GM19455 (cell line): ENCODE results near the gene COL5A3.
"Not testable (repeated sequence)": the region's sequence is repeated elsewhere in the genome, so short reads cannot be mapped to it uniquely, and the experiment has no call there.

Source experiments
- ATAC-seq: cut with Tn5 transposase; IDR thresholded peaks from one replicate; pipeline ENCODE4 v1.9.1; 2021; ENCODE audit not compliant: unreplicated experiment

The COL5A3 gene

DNA sequence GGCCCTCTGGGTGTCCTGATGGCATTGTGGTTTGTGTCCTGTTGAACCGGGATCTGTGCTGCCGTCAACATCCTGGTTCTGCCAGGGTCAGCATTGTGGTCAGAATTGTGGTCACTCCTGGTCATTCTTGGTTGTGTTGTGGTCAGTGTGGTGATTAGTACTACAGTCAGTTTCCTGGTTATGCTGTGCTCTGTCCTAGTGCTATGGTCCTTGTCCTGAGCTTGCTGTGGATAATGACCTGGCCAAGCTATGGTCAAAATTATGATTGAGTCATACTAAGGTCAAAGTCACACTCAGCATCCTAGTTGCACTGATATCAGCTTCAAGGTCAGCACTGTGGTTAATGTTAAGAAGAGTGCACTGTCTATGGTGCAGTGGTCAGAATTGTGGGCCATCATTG, 69.5 kb downstream of the COL5A3 start:
- ATAC-seq: no peak

DNA sequence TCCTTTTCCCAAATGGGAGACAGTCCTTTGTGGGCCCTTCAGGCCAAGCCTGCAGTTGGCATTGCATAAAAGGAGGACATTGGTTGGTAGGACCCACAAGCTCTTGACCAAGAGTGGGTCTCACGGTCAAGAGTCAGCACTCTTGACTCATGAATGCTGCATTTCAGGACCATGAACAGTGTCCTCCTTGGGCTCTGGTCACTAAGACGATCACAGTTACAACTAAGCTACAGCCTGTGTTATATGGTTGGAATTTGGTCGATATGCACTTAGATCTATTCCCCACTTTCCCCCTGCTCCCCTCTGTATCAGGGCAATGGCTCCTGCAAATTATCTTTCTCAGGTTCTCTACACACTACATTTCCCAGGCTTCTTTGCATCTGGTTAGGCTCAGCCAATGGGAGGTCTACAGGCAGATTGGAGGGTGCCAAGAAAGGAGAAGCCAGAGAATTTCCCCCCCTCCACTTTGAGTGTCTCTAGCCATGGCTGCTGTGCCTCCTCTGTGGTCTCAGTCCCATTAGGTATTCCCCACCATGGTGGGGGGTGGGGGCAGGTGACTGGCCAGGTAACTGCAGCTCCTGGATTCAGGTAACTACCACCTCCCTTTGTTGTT, 70.9 kb downstream of the COL5A3 start:
- no peak for ATAC-seq

DNA sequence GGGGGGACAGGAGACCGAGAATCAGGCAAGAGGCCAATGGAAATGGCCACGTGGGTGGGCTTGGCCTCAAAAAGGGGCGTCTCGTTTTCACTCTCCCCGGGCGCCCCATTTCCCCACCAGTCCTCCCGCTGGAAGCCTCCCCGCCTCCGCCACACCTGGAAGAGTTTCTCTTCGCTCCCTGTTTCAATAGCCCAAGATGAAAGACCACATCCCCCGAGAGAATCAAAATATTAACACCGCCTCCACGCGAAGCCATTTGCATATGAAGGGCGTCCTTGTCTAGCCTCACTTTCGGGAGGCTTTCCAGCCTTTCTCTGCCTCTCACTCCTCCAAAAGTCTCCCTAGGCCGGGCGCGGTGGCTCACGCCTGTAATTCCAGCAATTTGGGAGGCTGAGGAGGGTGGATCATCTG, 73.3 kb downstream of the COL5A3 start:
- ATAC-seq: no peak

DNA sequence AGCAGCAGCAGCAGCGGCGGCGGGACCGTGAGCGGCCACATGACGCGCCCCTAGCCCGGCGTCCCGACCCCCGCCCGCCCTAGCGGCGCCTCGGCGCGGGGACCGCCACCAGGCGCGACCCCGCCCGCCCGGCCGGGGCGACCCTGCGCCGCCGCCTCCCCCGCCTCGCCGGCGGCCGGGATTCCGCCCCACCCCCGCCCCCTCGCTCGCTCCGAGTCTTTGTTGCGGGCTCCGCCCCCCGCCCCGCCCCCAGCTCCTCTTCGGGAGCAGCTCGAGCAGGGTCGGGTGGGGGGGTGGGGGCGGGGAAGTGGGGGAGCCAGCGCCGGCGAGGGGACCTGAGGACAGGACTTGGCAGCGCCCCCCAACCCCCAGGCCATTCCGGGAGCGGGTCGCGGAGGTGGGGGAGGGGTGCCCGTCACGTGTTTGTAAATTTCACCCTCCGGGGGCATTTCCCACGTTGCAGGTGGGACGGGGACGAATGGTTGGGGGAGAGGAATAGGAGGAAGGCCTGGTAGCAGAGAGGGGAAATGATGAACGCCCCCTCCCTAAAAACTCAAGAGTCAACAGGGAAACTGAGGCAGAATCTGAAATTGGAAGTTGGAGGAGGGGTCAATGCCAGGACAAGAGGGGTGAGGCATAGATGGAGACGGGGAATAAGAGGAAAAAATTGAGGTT, 73.8 kb downstream of the COL5A3 start, which contains the start of gene OLFM2:
Gene OLFM2, minus strand, starts transcription at position 190 of the 675 bp plus-strand sequence. Its CDS starts 149 bp downstream, at position 41.
- ATAC-seq: no peak

DNA sequence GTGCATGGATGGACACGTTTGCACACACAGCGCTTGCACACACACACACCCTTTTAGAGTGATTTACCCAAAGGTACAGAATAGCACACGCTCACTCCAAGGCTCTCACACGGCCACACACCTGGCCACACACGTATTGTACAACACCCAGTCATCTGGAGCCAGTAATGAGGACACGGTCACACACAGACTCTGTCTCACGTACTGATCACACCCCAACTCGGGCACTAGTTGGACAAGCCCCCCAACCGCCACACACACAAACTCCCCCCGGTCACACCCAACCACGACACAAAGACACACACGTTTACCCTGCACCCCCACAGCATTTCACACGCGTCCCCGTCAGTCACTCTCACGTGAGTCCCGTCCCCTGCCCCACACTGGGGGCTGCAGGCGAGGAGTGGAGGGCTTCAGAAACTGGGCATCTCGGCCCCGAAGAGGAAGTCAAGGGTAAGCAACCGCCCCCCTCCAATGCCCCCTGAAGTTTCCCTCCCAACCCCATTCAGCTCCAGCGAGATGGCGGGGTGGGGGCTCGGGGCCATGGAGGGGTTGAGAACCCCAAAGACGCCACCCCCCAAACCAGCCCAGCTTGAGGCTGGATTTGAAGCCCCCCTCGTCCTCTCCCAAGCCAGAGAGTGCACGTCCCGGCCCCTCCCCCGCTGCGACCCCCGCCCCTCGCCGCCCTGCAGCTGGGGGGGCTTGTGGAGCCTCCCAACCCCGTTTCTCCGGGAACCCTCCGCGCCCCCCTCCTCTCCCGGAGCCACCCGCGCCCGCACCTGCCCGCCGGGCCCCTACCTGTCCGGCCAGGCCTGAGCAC, 74.6 kb downstream of the COL5A3 start:
- ATAC-seq: no peak

DNA sequence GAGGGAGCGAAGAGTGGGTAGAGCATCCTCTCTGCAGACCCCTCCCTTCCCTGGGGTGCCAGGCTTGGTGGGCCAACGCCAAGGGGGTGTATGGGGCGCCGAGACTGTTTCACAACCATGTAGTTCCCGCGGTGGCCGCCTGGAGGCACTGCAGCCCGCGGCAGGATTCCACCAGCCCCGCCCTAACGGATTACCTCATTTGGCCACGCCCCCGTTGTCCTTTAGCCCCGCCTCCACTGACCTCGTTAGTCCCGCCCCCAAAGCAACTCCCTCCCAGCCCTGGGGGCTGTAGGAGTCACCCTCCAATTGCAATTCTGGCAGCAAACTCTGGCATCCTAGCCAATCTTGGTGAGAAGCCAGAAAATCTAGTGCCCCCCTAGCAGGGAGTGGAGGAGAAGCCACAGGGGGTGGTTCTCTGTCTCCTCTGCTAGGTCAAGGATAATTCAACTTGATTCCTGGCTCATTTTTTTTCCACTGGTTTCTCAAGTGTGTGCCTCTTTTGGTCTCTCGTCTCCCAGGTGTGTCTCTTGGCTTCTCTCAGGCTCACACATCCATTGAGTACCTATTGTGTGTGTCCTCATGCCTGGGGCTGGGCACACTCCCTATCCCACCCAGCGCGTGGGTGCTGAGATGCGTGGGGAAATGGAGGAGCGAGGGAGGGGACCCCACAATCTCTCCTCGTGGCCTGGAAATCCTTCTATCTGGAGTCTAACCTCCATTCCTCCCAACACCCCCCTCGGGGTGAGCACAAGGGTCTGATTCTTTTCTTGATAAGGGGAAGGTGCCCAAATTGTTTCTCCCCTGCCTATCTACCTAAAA, 76.0 kb downstream of the COL5A3 start:
- no peak for ATAC-seq

DNA sequence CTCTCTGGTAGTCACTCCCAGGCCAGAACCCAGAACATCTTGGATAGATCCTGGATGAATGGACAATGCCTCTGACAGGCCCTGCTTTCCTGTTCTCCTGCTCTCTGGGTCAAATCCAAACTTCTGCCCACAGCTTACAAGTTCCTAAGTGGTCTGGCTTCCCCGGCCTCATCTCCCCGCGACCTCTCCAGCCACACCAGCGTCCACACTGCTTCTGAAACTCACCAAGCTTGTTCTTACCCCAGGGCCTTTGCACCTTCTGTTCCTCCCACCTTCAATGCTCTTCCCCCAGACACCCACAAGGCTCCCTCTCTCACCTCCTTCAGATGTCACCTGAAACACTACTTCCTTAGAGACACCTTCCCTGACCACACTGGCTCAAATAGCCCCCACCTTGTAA, 77.5 kb downstream of the COL5A3 start:
- no peak for ATAC-seq

DNA sequence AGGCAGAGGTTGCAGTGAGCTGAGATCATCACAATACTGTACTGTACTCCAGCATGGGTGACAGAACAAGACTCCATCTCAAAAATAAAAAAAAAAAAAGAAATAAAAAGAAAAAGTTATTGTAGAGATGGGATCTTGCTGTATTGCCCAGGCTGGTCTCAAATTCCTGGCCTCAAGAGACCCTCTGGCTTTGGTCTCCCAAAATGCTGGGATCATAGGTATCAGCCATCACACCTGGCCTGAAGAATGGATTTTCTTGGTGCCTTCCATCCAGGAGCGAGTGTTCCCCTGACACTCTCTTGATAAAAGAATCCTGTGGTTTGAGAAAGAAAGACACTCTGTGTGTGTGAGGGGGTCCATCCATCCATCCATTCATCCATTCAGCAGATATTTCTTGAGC, 78.7 kb downstream of the COL5A3 start:
- ATAC-seq: no peak

DNA sequence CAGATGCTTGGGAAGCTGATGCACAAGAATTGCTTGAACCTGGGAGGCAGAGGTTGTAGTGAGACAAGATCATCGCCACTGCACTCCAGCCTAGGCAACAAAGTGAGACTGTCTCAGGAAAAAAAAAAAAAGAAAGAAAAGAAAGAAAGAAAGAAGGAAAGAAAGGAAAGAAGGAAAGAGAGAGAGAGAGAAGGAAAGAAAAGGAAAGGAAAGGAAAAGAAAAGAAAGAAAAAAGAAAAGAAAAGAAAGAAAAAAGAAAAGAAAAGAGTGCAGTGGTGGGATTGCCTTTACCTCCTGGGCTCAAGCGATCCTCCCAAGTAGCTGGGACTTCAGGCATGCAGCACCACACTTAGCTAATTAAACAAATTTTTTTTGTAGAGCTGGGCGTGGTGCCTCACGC, 86.9 kb downstream of the COL5A3 start:
- ATAC-seq: no peak

DNA sequence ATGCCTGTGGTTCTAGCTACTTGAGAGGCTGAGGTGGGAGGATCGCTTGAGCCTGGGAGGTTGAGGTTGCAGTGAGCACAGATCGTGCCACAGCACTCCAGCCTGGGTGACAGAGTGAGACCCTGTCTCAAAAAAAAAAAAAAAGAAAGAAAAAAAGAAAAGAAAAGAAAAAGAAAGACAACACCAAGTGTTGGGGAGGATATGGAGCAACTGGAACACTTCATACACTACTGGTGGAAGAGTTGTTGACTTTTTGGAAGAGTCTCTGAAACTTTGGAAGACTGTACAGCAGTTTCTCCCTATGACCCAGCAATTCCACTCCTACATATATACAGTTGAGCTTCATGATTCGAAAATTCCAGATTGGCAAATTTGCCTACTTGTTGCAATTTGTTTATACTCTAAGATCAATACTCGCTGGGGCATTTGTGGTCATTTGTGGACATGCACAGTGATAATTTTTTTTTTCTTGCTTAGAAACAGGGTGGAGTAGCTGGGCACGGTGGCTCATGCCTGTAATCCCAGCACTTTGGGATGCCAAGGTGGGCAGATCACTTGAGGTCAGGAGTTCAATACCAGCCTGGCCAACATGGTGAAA, 87.4 kb downstream of the COL5A3 start:
- not testable (repeated sequence) for ATAC-seq

DNA sequence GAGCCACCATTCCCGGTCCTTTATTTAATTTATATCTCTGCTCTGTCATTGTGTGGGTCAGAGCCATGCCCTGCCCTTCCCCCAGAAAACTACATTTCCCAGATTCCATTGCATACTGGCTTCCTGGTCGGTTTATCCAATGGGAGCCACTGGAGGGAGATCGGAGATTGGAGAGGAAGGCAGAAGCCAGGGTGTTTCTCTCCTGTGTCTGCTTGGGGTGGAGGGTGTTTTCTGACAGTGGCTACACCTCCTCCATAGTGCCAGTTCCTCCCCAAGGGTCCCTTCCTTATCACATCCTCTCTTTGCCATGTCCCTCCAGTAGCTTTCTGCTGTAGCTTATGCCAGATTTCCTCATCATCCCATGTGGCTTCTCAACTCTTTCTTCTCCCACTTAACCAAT, 93.0 kb downstream of the COL5A3 start:
- no peak for ATAC-seq

DNA sequence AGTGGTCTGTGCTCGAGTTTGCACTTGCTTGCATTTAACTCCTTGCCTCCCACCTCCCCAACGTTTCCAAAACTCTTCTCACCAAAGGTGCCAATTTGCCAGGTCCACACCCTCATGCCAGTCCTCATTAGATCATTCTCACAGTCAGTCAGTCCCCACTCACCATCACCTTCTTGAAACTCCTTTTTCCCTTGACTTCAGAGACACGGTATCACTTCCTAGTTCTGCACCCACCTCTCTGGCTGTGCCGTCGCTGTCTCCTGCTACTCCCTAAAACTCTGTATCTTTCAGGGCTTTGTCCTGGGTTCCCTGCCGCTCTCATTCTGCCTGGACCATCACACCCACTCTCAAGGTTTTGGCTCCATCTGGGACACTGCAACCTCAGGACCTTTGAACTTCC, 93.6 kb downstream of the COL5A3 start:
- ATAC-seq: no peak

DNA sequence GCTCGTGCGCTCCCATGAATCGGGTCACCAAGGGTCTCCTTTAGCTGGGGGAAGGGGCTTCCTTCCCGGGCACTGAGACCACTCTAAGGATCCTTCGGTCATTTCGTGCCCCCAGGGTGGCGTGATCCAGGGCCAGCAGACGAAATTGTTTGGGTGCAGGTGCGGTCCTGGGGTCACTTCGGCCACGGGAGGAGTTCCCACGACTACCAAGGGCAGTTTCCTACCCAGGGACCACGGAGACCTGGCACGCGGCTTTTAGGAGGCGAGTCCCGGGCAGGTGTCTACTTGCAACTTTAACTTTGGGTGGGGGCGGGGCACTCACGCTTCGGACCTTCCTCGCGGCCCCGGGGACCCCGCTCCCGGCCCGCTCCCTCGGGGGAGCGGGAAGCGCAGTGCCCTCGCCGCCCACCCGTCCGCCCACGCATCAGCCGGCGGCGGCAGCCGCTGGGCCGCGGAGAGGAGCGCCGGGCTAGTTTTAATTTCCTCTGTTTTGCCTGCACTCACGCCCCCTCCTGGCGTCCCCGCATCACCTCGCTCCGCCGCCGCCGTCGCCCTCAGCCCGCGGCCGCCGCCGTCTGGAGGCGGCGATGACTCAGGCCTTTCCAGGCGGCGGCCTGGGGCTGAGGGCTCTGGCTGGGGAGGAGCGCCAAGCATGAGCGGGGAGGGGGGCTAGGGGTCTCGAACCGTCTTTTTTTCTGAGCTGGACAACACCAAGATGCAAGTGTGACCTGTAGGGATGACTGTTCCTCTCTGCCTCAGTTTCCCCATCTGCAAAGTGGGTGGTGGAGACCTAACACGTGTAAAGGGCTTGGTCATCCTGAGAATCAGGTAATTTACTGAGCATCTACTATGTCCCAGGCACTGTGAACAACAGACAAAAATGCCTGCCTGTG, 95.7 kb downstream of the COL5A3 start:
- ATAC-seq: no peak

DNA sequence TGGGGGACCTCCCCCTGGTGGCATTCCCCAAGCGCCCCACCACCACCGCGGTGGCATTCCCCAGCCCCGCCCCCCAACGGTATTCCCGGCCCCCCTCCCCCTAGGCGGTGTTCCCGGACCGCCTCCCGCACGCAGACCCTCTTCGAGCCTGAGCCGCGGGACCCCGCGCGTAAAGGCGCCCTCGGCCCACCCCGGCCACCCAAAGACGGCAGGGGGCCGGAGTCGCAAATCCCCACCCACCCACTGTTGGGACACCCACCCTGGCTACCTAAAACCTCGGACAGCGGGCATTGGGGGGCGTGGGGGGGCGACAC, 96.3 kb downstream of the COL5A3 start:
- no peak for ATAC-seq

DNA sequence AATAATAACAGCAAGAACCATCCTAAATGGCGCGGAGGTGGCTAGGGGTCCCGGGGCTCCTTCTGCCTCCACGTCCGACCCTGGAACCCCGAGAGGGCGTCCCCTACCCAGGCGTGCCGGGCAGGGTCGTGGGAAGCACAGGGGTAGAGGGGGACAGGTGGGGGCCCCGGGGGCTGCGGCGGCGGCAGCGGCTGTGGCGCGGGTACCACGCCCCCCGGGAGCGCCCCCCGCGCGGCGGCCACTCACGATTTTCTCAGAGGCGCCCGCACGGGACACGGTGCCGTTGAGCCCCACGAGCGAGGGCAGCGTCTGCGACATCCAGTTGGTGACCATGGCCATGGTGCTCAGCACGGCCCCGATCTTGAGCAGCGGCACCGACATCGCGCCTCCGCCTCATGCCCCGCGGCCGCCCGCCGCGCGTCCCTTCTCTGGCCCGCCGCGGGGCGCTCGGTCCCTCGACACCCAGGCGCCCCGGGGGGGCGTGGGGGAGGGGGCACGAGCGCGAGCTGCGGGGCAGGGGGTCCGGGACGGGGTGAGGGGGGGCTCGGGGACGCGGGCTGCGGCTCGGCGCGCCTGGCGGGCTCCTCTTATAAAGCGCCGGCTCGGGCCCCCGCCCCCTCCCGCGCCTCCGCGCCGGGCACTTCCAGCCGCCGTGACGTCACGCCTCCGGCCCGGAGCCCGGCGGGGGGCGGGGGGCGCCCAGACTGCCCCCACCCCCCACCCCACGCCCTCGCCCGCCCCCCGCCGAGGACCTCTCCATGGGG, 96.9 kb downstream of the COL5A3 start:
- no peak for ATAC-seq

DNA sequence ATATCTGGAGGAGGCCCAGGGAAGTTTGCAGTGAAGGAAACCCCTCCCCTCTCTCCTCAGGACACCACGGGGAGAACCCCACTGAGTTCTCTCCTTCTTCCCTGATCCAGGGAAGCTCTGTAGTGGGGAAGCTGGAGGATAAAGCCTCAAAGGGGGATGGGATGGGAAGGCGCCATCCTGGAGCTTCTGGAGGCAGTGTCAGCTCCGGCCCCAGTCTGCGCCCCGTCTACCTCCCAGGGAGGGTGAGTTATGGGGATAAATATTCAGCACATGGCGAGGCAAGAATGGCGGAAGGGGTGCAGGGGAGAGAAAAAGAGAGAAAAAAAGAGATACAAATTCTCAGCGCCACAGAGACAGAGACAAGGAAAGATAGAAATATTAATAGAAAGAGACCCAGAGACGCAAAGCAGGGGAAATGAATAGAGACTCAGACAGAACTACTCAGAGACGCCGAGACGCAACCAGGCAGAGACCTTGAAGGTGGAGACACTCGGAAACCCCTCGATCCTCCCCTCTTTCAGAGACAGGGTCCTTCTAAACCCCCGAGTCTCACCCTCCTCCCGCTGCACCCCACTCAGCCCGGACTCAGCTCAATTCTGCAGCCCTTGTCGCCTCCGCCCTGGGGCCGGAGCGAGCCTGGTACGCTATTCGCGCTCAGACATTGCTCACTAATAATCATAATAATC, 97.6 kb downstream of the COL5A3 start:
- no peak for ATAC-seq

DNA sequence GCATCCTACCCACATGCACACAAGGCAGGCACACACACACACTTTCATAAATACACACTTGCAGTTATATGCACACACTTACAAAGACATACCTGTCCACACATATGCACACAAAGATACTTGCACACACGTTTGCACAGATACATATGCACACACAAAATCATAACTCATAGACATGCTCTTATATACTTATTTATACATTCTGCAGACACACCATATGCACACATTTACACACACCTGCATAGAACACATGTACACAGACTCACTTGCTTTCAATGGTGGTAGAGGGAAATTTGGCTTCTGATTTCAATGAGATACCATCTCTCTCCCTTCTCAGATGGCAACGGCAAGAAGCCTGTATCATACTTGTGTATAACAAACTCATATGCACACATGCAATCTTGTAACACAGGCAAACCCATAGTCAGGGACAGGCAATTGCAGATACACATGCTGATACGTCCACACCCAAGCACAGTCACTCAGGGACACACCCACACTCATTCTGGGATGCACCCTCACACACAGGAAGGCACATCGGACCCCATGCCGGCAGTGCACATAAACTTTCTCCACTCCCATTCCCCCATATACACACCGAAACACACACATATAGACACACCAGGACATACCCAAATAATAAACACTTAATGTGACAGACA, 98.6 kb downstream of the COL5A3 start:
- no peak for ATAC-seq

DNA sequence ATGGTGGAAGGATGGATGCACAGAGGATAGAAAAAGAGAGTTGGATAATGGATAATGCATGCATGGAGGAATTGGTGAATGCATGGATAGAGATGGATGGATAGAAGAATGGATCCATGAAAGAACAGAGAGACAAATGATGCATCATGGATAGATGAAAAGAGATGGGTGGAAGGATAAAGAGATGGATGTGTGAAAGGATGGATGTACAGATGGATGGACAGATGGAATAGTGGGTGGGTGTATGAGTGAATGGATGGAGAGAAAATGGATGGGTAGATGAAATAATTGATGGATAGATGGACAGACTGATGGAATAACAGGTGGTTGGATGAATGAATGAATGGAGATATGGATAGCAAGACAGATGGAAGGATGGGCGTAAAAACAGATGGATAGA, 99.7 kb downstream of the COL5A3 start:
- no peak for ATAC-seq
